HepG2 (cell line): ENCODE measurements around the gene ZCCHC7.

Experiments
- ETV6 ChIP-seq: sonication (generic); formaldehyde crosslinking; conservative IDR thresholded peaks from 2 replicates; pipeline ENCODE4 v1.4.0; 2020; ENCODE audit warnings: missing genetic modification reagents
- JUN ChIP-seq: sonication (generic); formaldehyde crosslinking; IDR thresholded peaks from 2 replicates; pipeline ENCODE4 v1.4.0; 2020; ENCODE audit warnings: mild to moderate bottlenecking, missing genetic modification reagents
- MNT ChIP-seq: fragments of 450-650 bp; IDR thresholded peaks from 2 replicates; pipeline ENCODE4 v1.6.1; 2016
- NFRKB ChIP-seq: fragments of 450-650 bp; IDR thresholded peaks from 2 replicates; pipeline ENCODE4 v1.6.1; 2017
- PHF8 ChIP-seq: sonication (generic); formaldehyde crosslinking; IDR thresholded peaks from 2 replicates; pipeline ENCODE4 v1.5.0; 2020; ENCODE audit warnings: missing genetic modification reagents
- ZFP36 ChIP-seq: fragments of 150-350 bp; IDR thresholded peaks from 2 replicates; pipeline ENCODE4 v1.6.1; 2018; ENCODE audit warnings: borderline replicate concordance, low read length, low read depth; ENCODE audit not compliant: partially characterized antibody
- ZHX1 ChIP-seq: sonication (generic); formaldehyde crosslinking; IDR thresholded peaks from 2 replicates; pipeline ENCODE4 v1.8.1; 2022; ENCODE audit warnings: low read depth, mild to moderate bottlenecking, missing genetic modification reagents
- ZNF768 ChIP-seq: sonication (generic); formaldehyde crosslinking; IDR thresholded peaks from 2 replicates; pipeline ENCODE4 v1.4.0; 2020; ENCODE audit warnings: missing genetic modification reagents
- TF ChIP-seq, protein P1 (sequence below): IDR thresholded peaks from 2 replicates; pipeline ENCODE4 v1.6.1; 2016; ENCODE audit warnings: missing genetic modification reagents, missing compliant biosample characterization

DNA sequence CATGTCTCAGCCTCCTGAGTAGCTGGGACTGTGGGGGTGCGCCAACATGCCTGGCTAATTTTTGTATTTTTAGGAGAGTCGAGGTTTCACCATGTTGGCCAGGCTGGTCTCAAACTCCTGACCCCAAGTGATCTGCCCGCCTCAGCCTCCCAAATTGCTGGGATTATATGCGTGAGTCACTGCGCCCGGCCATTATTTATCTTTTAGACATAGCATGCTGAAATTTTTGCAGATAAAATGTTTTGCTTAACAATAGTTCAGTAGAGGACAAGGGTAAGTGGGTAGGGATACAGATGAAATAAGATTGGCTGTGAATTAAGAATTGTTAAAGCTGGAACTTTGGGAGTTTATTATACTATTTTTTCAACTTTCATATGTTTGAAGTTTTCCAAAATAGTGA lies 151.3 kb downstream of the ZCCHC7 start:
- no peak for TF ChIP-seq ZHX1 (CRISPR knock-in tag)
- no peak for TF ChIP-seq ZNF768 (CRISPR knock-in tag)
- TF ChIP-seq ZFP36: no peak
- no peak for TF ChIP-seq MNT
- TF ChIP-seq JUN (CRISPR knock-in tag): no peak
- TF ChIP-seq ETV6 (CRISPR knock-in tag): no peak
- TF ChIP-seq NFRKB: no peak
- TF ChIP-seq PHF8 (CRISPR knock-in tag): no peak
- TF ChIP-seq, protein P1, sequence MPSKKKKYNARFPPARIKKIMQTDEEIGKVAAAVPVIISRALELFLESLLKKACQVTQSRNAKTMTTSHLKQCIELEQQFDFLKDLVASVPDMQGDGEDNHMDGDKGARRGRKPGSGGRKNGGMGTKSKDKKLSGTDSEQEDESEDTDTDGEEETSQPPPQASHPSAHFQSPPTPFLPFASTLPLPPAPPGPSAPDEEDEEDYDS (CRISPR knock-in tag): no peak
